AG04450 (cell line): ENCODE data around the gene CDX1. TPM values are rescaled to one million over a fixed set of nuclear protein-coding genes. Genes with fewer than 3 reads are reported as not detected.

Experiments used
- CTCF ChIA-PET: fragments of 300-600, 350-600 bp; formaldehyde crosslinking; extraction: SDS; loops from one replicate; lab custom pipeline; 2022; ENCODE audit warnings: antibody characterized with exemption, inconsistent platforms; lab: Charles Lee
- POLR2A ChIA-PET: fragments of 350-600 bp; formaldehyde crosslinking; extraction: SDS; loops from one replicate; lab custom pipeline; 2021; ENCODE audit warnings: antibody characterized with exemption, inconsistent platforms; lab: Yijun Ruan, JAX
- DNase-seq: peaks from one replicate; pipeline ENCODE4 v3.0.0-alpha.2; 2011; ENCODE audit warnings: low read depth, low spot score
- H3K27ac ChIP-seq: one replicate; pipeline ENCODE4 v1.5.1; 2012; ENCODE audit warnings: low read depth, low read length, control low read depth
- H3K27me3 ChIP-seq: one replicate; pipeline ENCODE4 v1.6.0; 2012; ENCODE audit warnings: low read length; ENCODE audit not compliant: control insufficient read depth, insufficient read depth
- H3K4me3 ChIP-seq: 2 replicates; pipeline ENCODE4 v1.5.1; 2011; ENCODE audit warnings: mild to moderate bottlenecking, low read depth, low read length, control low read depth
- H3K9me3 ChIP-seq: 2 replicates; pipeline ENCODE4 v1.5.1; 2012; ENCODE audit warnings: low read length; ENCODE audit not compliant: control insufficient read depth, insufficient read depth
- polyA plus RNA-seq: library from polyadenylated mRNA; depleted of rRNA; stranded (reverse); fragments of >200 nt; gene quantifications from 2 replicates; pipeline ENCODE4 v1.2.3, GENCODE V29; 2011
- TF ChIP-seq, protein P1 (sequence below): IDR thresholded peaks from 2 replicates; pipeline ENCODE4 v1.5.1; 2011; ENCODE audit warnings: low read depth, low read length, control low read depth, inconsistent platforms

Gene CDX1
- polyA plus RNA-seq, 1 experiment: 0.30 TPM

DNA sequence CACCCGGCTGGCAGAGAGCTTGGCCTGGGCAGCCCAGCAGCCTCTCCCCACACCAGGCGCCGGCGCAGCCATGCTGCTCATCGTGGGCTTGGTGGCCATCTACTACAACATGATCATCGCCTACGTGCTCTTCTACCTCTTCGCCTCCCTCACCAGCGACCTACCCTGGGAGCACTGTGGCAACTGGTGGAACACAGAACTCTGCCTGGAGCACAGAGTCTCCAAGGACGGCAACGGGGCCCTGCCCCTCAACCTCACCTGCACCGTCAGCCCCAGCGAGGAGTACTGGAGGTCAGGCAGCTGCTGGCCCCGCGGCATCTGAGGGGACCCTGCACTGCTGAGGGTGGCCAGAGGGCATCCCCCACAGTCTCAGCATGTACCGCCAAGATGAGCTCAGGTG is 30.4 kb downstream of the CDX1 start:
- DNase-seq: no peak
- Histone ChIP-seq H3K9me3 (peaks cover 4% of the 10 kb centered on the region; the same call in 1 of the 2 replicates), H3K27ac (no peak overlapping the region), H3K27me3 (peaks cover 44% of the 10 kb centered on the region), H3K4me3 (no peak overlapping the region)
- ChIA-PET CTCF (no interaction called here), POLR2A (no interaction called here)
- TF ChIP-seq, protein P1, sequence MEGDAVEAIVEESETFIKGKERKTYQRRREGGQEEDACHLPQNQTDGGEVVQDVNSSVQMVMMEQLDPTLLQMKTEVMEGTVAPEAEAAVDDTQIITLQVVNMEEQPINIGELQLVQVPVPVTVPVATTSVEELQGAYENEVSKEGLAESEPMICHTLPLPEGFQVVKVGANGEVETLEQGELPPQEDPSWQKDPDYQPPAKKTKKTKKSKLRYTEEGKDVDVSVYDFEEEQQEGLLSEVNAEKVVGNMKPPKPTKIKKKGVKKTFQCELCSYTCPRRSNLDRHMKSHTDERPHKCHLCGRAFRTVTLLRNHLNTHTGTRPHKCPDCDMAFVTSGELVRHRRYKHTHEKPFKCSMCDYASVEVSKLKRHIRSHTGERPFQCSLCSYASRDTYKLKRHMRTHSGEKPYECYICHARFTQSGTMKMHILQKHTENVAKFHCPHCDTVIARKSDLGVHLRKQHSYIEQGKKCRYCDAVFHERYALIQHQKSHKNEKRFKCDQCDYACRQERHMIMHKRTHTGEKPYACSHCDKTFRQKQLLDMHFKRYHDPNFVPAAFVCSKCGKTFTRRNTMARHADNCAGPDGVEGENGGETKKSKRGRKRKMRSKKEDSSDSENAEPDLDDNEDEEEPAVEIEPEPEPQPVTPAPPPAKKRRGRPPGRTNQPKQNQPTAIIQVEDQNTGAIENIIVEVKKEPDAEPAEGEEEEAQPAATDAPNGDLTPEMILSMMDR: no peak

DNA sequence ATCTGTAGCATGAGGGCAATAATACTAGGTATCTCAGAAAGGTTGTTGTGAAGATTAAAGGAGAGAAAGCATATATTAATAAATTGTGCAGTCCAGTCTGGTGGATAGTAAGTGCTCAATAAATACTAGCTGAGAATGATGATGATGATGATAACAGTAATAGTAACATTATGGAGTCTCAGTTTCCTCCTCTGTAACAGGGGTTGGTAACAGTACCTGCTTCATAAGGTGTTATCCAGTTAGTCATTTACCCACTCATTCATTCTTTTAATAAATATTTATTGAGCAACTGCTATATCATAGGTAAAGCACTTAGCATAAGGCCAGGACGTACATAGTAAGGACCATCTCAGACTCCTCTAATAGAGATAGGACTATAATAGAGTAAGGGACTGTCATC is 30.9 kb downstream of the CDX1 start:
- POLR2A ChIA-PET: no interaction called here
- Histone ChIP-seq H3K27me3 (peaks cover 39% of the 10 kb centered on the region), H3K9me3 (peaks cover 4% of the 10 kb centered on the region; the same call in 1 of the 2 replicates), H3K4me3 (no peak overlapping the region), H3K27ac (no peak overlapping the region)
- no peak for DNase-seq
- TF ChIP-seq, protein P1: no peak
- CTCF ChIA-PET: no interaction called here

DNA sequence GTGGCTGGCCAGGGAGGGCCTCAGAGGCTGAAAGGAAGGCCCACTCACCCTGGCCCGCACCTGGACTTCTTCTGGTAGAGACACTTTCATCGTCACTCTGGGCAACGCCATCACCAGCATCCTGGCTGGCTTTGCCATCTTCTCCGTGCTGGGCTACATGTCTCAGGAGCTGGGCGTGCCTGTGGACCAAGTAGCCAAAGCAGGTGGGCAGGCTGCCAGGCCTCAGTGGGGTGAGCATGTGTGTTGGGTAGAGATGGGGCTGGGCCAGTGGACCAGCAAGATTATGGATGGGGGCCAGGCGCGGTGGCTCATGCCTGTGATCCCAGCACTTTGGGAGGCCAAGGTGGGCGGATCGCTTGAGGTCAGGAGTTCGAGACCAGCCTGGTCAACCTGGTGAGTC is 35.9 kb downstream of the CDX1 start:
- Histone ChIP-seq H3K27ac (no peak overlapping the region), H3K27me3 (peaks cover 19% of the 10 kb centered on the region), H3K9me3 (peaks cover 4% of the 10 kb centered on the region; the same call in 1 of the 2 replicates), H3K4me3 (no peak overlapping the region)
- ChIA-PET POLR2A (interaction anchor here (0.6 kb wide), 1 partner anchor 85 kb away, joined by 6 read pairs; no protein-coding TSS in a partner anchor), CTCF (no interaction called here)
- TF ChIP-seq, protein P1: no peak
- DNase-seq: no peak

DNA sequence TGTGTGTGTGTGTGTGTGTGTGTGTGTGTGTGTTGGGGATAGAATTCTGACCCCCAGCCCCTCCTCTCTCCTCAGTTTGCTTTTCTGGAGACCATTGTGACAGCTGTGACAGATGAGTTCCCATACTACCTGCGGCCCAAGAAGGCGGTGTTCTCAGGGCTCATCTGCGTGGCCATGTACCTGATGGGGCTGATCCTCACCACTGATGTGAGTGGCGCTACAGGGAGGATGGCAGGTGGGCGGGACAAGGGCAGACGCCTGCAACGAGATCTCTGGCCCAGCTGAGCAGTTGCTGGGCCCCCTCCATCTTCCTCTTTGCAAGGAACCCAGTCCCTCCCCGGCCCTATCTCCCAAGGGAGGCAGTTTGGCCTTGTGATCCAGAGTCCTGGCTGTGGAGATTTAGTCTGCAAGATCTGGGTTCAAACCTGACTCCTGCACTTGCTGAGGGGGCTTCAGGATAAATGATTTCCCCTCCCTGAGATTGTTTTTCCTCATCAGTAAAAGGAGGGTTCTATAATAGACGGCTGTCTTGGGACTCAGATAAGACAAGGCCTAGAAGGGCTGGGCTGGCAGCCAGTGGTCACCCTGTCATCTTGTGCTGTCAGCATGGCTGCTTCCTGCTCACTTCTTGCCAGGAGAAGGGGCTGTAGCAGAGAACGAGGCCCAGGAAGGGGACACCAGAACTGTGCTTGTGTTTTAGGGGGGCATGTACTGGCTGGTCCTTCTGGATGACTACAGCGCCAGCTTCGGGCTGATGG is 37.4 kb downstream of the CDX1 start:
- TF ChIP-seq, protein P1: no peak
- ChIA-PET POLR2A (interaction anchor here (0.7 kb wide), 1 partner anchor 1765 kb away, joined by 3 read pairs; no protein-coding TSS in a partner anchor), CTCF (no interaction called here)
- DNase-seq: no peak
- Histone ChIP-seq H3K27me3 (peaks cover 13% of the 10 kb centered on the region), H3K9me3 (peaks cover 4% of the 10 kb centered on the region; the same call in 1 of the 2 replicates), H3K27ac (no peak overlapping the region), H3K4me3 (no peak overlapping the region)

DNA sequence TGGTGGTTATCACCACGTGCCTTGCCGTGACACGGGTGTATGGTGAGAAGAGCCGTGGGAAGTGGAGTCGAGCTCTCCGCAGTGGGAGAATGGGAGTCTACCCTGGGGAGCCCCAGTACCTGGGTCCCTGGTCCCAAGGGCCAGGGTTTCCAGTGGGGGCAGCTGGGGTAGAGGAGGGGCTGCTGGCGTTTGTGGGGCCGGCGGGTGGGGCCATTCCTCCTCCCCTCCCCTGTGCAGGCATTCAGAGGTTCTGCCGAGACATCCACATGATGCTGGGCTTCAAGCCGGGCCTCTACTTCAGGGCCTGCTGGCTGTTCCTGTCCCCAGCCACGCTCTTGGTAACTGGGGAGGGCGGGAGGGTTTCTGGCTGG is 38.0 kb downstream of the CDX1 start:
- POLR2A ChIA-PET: no interaction called here

More for the DNA sequence above, 38.0 kb downstream of the CDX1 start:
- no peak overlapping the region for H3K4me3 ChIP-seq
- no peak overlapping the region for H3K27ac ChIP-seq
- H3K9me3 ChIP-seq: no peaks in the 10 kb centered on the region
- peaks cover 8% of the 10 kb centered on the region for H3K27me3 ChIP-seq
- TF ChIP-seq, protein P1: no peak
- CTCF ChIA-PET: no interaction called here
- DNase-seq: no peak
